BJ (cell line): Measurements from ENCODE around the gene IL20RA. TPM values are rescaled to one million over a fixed set of nuclear protein-coding genes. Genes with fewer than 3 reads are reported as not detected.
"Not testable (repeated sequence)": the region's sequence is repeated elsewhere in the genome, so short reads cannot be mapped to it uniquely, and the experiment has no call there.

Source experiments
- CTCF ChIA-PET: fragments of 350-600 bp; formaldehyde crosslinking; extraction: SDS; loops from one replicate; lab custom pipeline; 2021; ENCODE audit warnings: antibody characterized with exemption, inconsistent platforms; lab: Yijun Ruan, JAX
- POLR2A ChIA-PET: fragments of 300-600 bp; sonication (Branson Sonifier 250); formaldehyde crosslinking; extraction: SDS; loops from one replicate; lab custom pipeline; 2021; ENCODE audit warnings: antibody characterized with exemption; lab: Charles Lee
- DNase-seq: peaks from one replicate; pipeline ENCODE4 v3.0.0-alpha.2; 2011; ENCODE audit warnings: low read depth
- H3K27me3 ChIP-seq: 2 replicates; pipeline ENCODE4 v1.6.0; 2011; ENCODE audit warnings: low read length; ENCODE audit not compliant: control insufficient read depth, insufficient read depth
- H3K36me3 ChIP-seq: 2 replicates; pipeline ENCODE4 v1.5.1; 2011; ENCODE audit warnings: low read length; ENCODE audit not compliant: control insufficient read depth, insufficient read depth
- H3K4me3 ChIP-seq: 2 replicates; pipeline ENCODE4 v1.5.1; 2011; ENCODE audit warnings: low read depth, mild to moderate bottlenecking, control low read depth, low read length
- polyA plus RNA-seq: library from polyadenylated mRNA; depleted of rRNA; stranded (reverse); fragments of >200 nt; gene quantifications from 2 replicates; pipeline ENCODE4 v1.2.3, GENCODE V29; 2011
- TF ChIP-seq, protein P1 (sequence below): IDR thresholded peaks from 2 replicates; pipeline ENCODE4 v1.5.1; 2011; ENCODE audit warnings: low read depth, mild to moderate bottlenecking, control low read depth, inconsistent platforms, low read length, moderate library complexity; ENCODE audit not compliant: insufficient read depth

Gene IL20RA
- polyA plus RNA-seq, 1 experiment: not detected

DNA sequence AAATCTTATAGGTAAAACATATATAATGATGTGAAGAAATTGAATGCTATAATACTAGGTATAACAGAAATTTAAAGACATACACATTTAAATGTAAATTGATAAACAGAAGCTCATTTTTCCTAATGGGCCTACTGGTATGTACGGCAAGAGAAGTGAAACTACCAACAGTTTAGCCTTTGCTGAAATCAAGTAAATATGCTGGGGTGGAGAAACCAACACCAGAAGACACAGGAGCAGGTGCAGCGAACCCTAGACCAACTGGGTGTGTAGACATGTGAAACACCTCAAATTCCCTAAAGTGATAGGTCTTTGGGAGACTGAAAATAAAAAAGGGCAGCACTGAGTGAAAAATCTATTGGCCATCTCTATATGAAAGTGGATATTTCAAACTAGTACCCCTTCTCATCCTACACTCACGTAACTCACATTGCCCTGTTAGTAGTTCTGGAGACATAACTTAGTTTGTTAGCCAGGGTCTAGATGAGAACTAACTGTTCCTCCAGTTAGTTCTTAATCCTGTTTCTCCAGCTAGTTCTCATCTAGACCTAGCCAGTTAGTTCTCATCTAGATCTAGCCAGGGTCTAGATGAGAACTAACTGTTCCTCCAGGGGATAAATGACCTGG, 69.6 kb downstream of the IL20RA start:
- Histone ChIP-seq H3K27me3 (no peaks in the 10 kb centered on the region), H3K36me3 (no peaks in the 10 kb centered on the region), H3K4me3 (no peak overlapping the region)
- CTCF ChIA-PET: no interaction called here
- no peak for DNase-seq
- TF ChIP-seq, protein P1, sequence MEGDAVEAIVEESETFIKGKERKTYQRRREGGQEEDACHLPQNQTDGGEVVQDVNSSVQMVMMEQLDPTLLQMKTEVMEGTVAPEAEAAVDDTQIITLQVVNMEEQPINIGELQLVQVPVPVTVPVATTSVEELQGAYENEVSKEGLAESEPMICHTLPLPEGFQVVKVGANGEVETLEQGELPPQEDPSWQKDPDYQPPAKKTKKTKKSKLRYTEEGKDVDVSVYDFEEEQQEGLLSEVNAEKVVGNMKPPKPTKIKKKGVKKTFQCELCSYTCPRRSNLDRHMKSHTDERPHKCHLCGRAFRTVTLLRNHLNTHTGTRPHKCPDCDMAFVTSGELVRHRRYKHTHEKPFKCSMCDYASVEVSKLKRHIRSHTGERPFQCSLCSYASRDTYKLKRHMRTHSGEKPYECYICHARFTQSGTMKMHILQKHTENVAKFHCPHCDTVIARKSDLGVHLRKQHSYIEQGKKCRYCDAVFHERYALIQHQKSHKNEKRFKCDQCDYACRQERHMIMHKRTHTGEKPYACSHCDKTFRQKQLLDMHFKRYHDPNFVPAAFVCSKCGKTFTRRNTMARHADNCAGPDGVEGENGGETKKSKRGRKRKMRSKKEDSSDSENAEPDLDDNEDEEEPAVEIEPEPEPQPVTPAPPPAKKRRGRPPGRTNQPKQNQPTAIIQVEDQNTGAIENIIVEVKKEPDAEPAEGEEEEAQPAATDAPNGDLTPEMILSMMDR: no peak
- POLR2A ChIA-PET: no interaction called here

DNA sequence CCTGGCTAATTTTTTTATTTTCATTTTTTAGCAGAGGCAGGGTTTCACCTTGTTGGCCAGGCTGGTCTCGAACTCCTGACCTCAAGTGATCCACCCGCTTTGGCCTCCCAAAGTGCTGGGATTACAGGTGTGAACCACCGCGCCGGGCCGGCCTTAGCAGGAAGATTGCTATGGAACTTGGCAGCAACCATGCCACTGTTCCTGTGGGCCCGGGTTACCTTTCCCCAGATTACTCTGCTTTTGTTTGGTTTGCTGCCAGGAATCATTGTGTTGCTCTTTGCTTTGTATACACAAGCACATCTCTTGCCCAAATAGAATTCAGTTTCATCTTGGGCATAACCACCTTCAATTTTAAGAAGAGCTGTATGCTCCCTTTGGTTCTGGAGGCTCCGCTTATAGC, 71.0 kb downstream of the IL20RA start:
- CTCF ChIA-PET: interaction anchor here (1.6 kb wide), 1 partner anchor 41 kb away, joined by 6 read pairs; no protein-coding TSS in a partner anchor
- POLR2A ChIA-PET, H3K36me3 ChIP-seq, H3K4me3 ChIP-seq, H3K27me3 ChIP-seq, DNase-seq: not testable (repeated sequence)

DNA sequence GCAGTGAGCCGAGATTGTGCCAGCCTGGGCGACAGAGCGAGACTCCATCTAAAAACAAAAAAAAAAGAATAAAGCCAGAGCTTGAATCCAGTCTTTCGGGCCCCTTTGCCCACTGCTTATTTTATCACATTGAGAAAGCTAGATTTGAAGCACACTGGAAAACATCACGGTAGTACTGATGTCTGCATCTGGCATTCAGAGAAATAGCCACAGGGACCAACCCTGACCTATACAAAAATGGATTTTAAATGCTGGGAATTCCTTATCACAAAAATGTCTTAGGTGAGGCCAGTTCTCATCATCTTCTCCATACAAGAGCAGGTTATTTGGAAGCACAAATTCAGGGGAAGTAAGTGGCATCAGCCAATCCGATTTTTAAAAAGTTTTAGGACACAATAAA, 73.2 kb downstream of the IL20RA start:
- no peak overlapping the region for H3K4me3 ChIP-seq
- ChIA-PET POLR2A (no interaction called here), CTCF (no interaction called here)
- no peaks in the 10 kb centered on the region; the same call in 1 of the 2 replicates for H3K27me3 ChIP-seq
- TF ChIP-seq, protein P1: no peak
- H3K36me3 ChIP-seq: no peaks in the 10 kb centered on the region
- no peak for DNase-seq

DNA sequence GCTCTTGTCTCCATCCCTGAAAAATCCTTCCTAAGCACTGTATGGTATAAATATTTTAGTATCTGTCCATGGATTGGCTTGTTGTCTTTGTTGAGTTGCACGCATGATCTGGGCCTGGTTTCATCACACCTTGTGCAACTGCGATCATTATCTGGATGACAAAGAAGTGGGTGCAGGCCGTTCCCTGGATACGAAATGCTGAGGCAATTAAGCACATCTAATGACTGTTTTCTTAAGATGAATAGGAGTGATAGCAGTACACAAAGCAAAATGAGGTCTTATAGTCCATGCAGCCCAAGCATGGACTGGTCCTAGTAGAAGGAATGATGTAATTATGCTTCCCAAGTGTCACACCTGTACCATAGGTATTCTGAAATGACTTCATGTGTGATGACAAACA, 74.8 kb downstream of the IL20RA start:
- Histone ChIP-seq H3K27me3 (no peaks in the 10 kb centered on the region; the same call in 1 of the 2 replicates), H3K4me3 (no peak overlapping the region), H3K36me3 (no peaks in the 10 kb centered on the region)
- TF ChIP-seq, protein P1: no peak
- POLR2A ChIA-PET: no interaction called here
- no peak for DNase-seq
- CTCF ChIA-PET: interaction anchor here (1.8 kb wide), 1 partner anchor 44 kb away, joined by 8 read pairs; no protein-coding TSS in a partner anchor

DNA sequence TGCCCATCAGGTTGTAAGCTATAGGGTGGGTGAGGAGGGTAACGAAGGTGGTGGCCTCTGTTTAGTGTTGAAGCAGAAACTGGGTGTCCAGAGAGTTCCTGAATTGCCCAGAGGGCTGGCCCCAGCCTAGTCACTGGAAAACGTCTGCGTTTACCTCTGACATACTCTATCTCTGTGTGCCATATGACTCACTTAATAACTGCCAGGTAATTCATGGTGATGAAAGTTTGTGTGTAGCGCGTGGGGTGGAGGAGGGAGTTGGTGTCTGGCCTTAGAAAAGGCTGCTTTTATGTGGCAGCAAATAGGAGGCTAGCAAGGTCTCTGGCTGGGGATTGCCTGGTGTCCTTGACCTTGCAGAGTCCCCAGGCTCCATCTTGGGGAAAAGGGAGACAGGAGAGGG, 75.3 kb downstream of the IL20RA start:
- no peak for DNase-seq
- TF ChIP-seq, protein P1: no peak
- no peaks in the 10 kb centered on the region; the same call in 1 of the 2 replicates for H3K27me3 ChIP-seq
- ChIA-PET CTCF (interaction anchor here (1.2 to 1.8 kb wide), 5 partner anchors 11 to 50 kb away, joined by 3 to 8 read pairs (median 5); no protein-coding TSS in a partner anchor), POLR2A (no interaction called here)
- H3K4me3 ChIP-seq: no peak overlapping the region
- no peaks in the 10 kb centered on the region for H3K36me3 ChIP-seq
